Activated CD8-positive, alpha-beta T cell treated with anti-CD3 and anti-CD28 coated beads, Interleukin-2, amount 10 ng/mL, durations not matched to agents 7 days and 5 days (primary cell): Measurements from ENCODE around the gene KRTAP1-1. TPM values are rescaled to one million over a fixed set of nuclear protein-coding genes. Genes with fewer than 3 reads are reported as not detected.
"Not testable (repeated sequence)": the region's sequence is repeated elsewhere in the genome, so short reads cannot be mapped to it uniquely, and the experiment has no call there.

Experiments
- ATAC-seq: fragments of 150-1000 bp; cut with Tn5 transposase; one replicate; pipeline ENCODE4 v1.10.0; 2021; ENCODE audit warnings: moderate library complexity
- CTCF ChIA-PET: fragments of 350-600 bp; sonication (Branson Sonifier 250); formaldehyde crosslinking; loops from one replicate; lab custom pipeline; 2021; ENCODE audit warnings: antibody characterized with exemption; lab: Charles Lee
- POLR2A ChIA-PET: fragments of 350-600 bp; sonication (Branson Sonifier 250); formaldehyde crosslinking; loops from one replicate; lab custom pipeline; 2021; ENCODE audit warnings: antibody characterized with exemption; lab: Charles Lee
- DNase-seq: peaks from one replicate; pipeline ENCODE4 v3.0.0-alpha.2; 2020
- H3K27ac Mint-ChIP-seq: one replicate; pipeline ENCODE4 v1.8.0; 2021; ENCODE audit warnings: mild to moderate bottlenecking, mixed read lengths
- H3K27me3 Mint-ChIP-seq: one replicate; pipeline ENCODE4 v1.8.0; 2021; ENCODE audit warnings: low read depth, mixed read lengths
- H3K36me3 Mint-ChIP-seq: one replicate; pipeline ENCODE4 v1.8.0; 2021; ENCODE audit warnings: low read depth, mixed read lengths
- H3K4me1 Mint-ChIP-seq: one replicate; pipeline ENCODE4 v1.8.0; 2021; ENCODE audit warnings: low read depth, mixed read lengths
- H3K4me3 Mint-ChIP-seq: one replicate; pipeline ENCODE4 v1.8.0; 2021; ENCODE audit warnings: mild to moderate bottlenecking, mixed read lengths
- H3K9me3 Mint-ChIP-seq: one replicate; pipeline ENCODE4 v1.8.0; 2022; ENCODE audit warnings: mixed read lengths; ENCODE audit not compliant: insufficient read depth
- total RNA-seq, 2 experiments: library from RNA; stranded (reverse); gene quantifications; one replicate each; pipeline ENCODE4 v1.2.3, GENCODE V29; 2021

KRTAP1-1 gene, protein sequence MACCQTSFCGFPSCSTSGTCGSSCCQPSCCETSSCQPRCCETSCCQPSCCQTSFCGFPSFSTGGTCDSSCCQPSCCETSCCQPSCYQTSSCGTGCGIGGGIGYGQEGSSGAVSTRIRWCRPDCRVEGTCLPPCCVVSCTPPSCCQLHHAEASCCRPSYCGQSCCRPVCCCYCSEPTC
- total RNA-seq: not detected

- ATAC-seq, H3K36me3 Mint-ChIP-seq, H3K9me3 Mint-ChIP-seq, H3K27ac Mint-ChIP-seq, DNase-seq, H3K4me1 Mint-ChIP-seq, H3K4me3 Mint-ChIP-seq, POLR2A ChIA-PET, CTCF ChIA-PET: not testable (repeated sequence)
- H3K27me3 Mint-ChIP-seq: peaks cover 17% of the 10 kb centered on the region
Observed at GRCh38 chr17:41040783-41041571, at the start of gene KRTAP1-1. Gene KRTAP1-1 (minus strand): TSS chr17:41041450. CDS start chr17:41041397, 53 bp downstream.

DNA sequence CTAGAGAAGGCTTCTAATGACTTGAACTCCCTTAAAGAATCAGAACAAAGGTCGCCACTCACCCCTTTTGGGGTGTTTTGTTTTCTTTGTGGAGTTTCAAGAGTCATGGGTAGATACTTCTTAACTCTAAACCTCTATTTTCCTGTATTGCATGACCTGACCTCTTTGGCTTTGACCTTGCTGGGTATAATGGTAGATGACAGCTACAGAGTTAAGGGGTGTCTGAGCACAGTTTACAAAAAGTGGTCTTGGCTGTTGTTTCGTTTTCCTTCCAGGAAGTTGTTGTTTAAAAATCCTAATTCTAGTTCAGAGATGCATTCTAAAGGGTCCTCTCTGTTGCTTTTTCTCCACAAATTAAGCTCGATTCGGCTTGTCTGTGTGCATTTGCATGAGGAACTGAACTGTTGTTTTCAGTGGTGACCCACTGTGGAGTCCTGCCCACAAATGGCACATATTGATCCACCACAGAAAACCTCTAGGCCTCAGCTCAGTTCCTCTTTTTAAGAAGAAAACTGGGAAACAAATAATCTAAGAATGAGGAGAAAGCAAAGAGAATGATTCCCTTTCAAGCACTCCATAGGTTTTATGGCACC lies 47.6 kb upstream of the KRTAP1-1 start:
- H3K27ac Mint-ChIP-seq, DNase-seq, POLR2A ChIA-PET, H3K36me3 Mint-ChIP-seq, H3K9me3 Mint-ChIP-seq, H3K4me3 Mint-ChIP-seq, CTCF ChIA-PET, H3K4me1 Mint-ChIP-seq, H3K27me3 Mint-ChIP-seq, ATAC-seq: not testable (repeated sequence)

DNA sequence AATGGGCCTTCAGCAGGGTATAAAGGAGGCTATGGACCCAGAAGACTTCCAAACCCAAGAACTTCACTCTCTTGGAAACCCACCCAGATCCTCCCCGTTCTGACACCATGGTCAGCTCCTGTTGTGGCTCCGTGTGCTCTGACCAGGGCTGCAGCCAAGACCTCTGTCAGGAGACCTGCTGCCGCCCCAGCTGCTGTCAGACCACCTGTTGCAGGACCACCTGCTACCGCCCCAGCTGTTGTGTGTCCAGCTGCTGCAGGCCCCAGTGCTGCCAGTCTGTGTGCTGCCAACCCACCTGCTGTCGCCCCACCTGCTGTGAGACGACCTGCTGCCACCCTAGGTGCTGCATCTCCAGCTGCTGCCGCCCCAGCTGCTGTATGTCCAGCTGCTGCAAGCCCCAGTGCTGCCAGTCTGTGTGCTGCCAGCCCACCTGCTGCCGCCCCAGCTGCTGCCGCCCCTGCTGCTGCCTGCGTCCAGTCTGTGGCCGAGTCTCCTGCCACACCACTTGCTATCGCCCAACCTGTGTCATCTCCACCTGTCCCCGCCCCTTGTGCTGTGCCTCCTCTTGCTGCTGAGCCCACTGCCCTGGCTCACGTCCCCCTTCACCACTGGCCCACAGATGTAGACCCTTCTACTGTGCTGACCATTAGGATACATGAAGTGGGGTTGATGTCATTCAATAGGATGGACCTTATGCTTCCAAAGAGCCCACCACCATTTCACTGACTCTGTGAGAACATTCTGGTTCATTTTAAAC lies 43.0 kb upstream of the KRTAP1-1 start, which contains the start of gene KRTAP4-7:
TSS of gene KRTAP4-7 (plus strand) at position 51 of the 757 bp plus-strand sequence. CDS start at position 108, 57 bp downstream.
- H3K27me3 Mint-ChIP-seq, H3K9me3 Mint-ChIP-seq, H3K36me3 Mint-ChIP-seq, POLR2A ChIA-PET, DNase-seq, ATAC-seq, H3K4me3 Mint-ChIP-seq, H3K27ac Mint-ChIP-seq, H3K4me1 Mint-ChIP-seq, CTCF ChIA-PET: not testable (repeated sequence)

- POLR2A ChIA-PET, H3K27me3 Mint-ChIP-seq, H3K27ac Mint-ChIP-seq, DNase-seq, H3K4me3 Mint-ChIP-seq, H3K4me1 Mint-ChIP-seq, CTCF ChIA-PET, H3K9me3 Mint-ChIP-seq, ATAC-seq, H3K36me3 Mint-ChIP-seq: not testable (repeated sequence)
Observed at GRCh38 chr17:41083427-41083826, 42.2 kb upstream of the KRTAP1-1 start.

DNA sequence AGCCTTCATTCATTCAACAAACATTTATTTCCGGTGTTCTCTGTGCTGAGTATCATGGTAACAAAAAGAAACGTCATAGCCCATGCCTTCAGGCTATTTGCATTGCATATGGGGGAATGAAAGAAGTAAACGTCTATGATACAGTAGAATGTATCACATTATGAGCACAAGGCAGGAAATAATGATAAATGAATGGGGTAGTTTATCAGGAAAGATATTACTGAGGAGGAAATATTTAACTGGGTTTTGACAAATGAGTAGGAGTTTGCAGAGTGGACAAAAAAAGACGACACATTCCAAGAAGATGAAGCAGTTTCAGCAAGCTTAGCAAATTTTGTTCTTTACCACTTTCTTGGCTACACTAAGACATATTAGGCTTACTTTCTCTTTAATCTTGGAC lies 41.4 kb upstream of the KRTAP1-1 start:
- Mint-ChIP-seq H3K27ac (no peak overlapping the region), H3K9me3 (no peaks in the 10 kb centered on the region), H3K36me3 (no peaks in the 10 kb centered on the region), H3K27me3 (peaks cover 10% of the 10 kb centered on the region), H3K4me1 (no peaks in the 10 kb centered on the region), H3K4me3 (no peak overlapping the region)
- POLR2A ChIA-PET: no interaction called here
- CTCF ChIA-PET: no interaction called here
- ATAC-seq (no peak), DNase-seq (no peak)

- Mint-ChIP-seq H3K4me3 (no peak overlapping the region), H3K27ac (no peak overlapping the region), H3K4me1 (no peaks in the 10 kb centered on the region), H3K27me3 (peaks cover 14% of the 10 kb centered on the region), H3K36me3 (no peaks in the 10 kb centered on the region), H3K9me3 (no peaks in the 10 kb centered on the region)
- POLR2A ChIA-PET: no interaction called here
- DNase-seq: no peak
- CTCF ChIA-PET: no interaction called here
- no peak for ATAC-seq
Observed at GRCh38 chr17:41076788-41077187, 35.5 kb upstream of the KRTAP1-1 start.

GRCh38 chr17:41073676-41074075 lies 32.4 kb upstream of the KRTAP1-1 start:
- Mint-ChIP-seq H3K36me3 (no peaks in the 10 kb centered on the region), H3K4me1 (peaks cover 2% of the 10 kb centered on the region), H3K9me3 (no peaks in the 10 kb centered on the region), H3K27ac (no peak overlapping the region), H3K4me3 (no peak overlapping the region), H3K27me3 (peaks cover 12% of the 10 kb centered on the region)
- ChIA-PET CTCF (interaction anchor here (1.1 kb wide), 1 partner anchor 115 kb away, joined by 3 read pairs; no protein-coding TSS in a partner anchor), POLR2A (interaction anchor here (0.6 kb wide), 1 partner anchor 295 kb away, joined by 3 read pairs; no protein-coding TSS in a partner anchor)
- DNase-seq: no peak
- no peak for ATAC-seq

DNA sequence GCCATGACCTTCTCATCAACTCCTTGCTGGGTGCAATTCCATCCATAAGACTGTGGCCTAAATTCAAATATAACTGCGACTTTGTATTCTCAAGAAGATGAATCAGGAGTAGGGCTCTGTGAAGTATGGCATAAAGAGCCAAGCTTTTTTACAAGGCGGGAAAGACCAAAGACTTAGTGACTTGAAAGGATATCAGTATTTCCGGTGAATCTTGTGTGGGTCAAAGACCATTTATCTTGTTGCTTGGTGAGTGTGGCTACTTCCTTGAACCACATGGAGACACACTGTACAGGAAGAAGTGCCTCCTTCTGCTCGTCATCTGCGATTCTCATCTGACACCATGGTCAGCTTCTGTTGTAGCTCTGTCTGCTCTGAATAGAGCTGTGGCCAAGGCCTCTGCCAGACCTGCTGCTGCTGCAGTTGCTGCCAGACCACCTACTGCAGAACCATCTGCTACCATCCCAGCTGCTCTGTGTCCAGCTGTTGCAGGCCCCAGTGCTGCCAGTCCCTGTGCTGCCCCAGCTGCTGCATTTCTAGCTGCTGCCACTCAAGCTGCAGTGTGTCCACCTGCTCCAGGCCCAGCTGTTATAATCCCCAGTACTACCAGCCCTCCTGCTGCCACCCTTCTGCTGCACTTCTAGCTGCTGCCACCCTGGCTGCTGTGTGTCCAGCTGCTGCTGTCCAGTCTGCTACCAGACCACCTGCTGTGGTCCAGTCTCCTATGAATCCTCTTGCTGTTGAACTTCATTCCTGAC lies 30.5 kb upstream of the KRTAP1-1 start:
- Mint-ChIP-seq H3K27me3 (peaks cover 6% of the 10 kb centered on the region), H3K4me3 (no peak overlapping the region), H3K9me3 (no peaks in the 10 kb centered on the region), H3K4me1 (peaks cover 2% of the 10 kb centered on the region), H3K27ac (no peak overlapping the region), H3K36me3 (no peaks in the 10 kb centered on the region)
- POLR2A ChIA-PET: no interaction called here
- ATAC-seq (no peak), DNase-seq (no peak)
- CTCF ChIA-PET: no interaction called here

- no peak for DNase-seq
- no peak overlapping the region for H3K27ac Mint-ChIP-seq
- ChIA-PET POLR2A (no interaction called here), CTCF (no interaction called here)
- H3K4me3 Mint-ChIP-seq: no peak overlapping the region
- ATAC-seq: no peak
- no peaks in the 10 kb centered on the region for H3K9me3 Mint-ChIP-seq
- peaks cover 2% of the 10 kb centered on the region for H3K4me1 Mint-ChIP-seq
- no peaks in the 10 kb centered on the region for H3K36me3 Mint-ChIP-seq
- no peaks in the 10 kb centered on the region for H3K27me3 Mint-ChIP-seq
Observed at GRCh38 chr17:41069031-41069430, 27.8 kb upstream of the KRTAP1-1 start.

- Mint-ChIP-seq H3K36me3 (no peaks in the 10 kb centered on the region), H3K27me3 (peaks cover 4% of the 10 kb centered on the region), H3K9me3 (no peaks in the 10 kb centered on the region), H3K4me1 (peaks cover 2% of the 10 kb centered on the region), H3K27ac (no peak overlapping the region), H3K4me3 (no peak overlapping the region)
- ChIA-PET POLR2A (no interaction called here), CTCF (interaction anchor here (0.9 kb wide), 1 partner anchor 255 kb away, joined by 4 read pairs; no protein-coding TSS in a partner anchor)
- ATAC-seq: no peak
- no peak for DNase-seq
Observed at GRCh38 chr17:41067281-41067680, 26.0 kb upstream of the KRTAP1-1 start.
